ENCODE data around the gene SPATA46. TPM values are rescaled to one million over a fixed set of nuclear protein-coding genes. Genes with fewer than 3 reads are reported as not detected.
A peak's percentile ranks its signal among the peaks of the same experiment; 100 is the strongest.

SPATA46 gene
- total RNA-seq, 1 donor from 2014 or later: not detected

DNA sequence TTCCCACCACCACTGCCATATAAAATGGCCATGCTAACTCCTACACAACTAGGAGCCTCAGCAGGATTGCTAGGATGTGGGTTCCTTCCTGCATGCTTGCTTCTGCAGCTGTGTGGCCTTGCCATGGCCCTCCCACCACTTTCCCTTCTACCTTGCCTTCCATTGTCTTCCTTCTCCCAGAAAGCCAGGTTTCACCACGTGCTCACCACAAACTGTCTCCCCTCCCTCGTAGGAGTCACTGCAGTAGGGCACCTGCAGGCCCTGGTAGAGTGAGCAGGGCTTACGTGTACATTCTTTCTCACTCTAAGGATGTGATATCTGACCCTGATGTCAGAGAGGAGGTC is 8.6 kb upstream of the SPATA46 start:
- no peak for DNase-seq (ENCODE audit: low spot score)
- TF ChIP-seq CTCF (IDR thresholded peaks at IDR 0.05; ENCODE audit: unreplicated experiment): no peak
- Mint-ChIP-seq H3K27ac (ENCODE audit: unreplicated experiment) (no peak overlapping the region), H3K9me3 (ENCODE audit: unreplicated experiment) (no peaks in the 10 kb centered on the region), H3K36me3 (ENCODE audit: low read depth, unreplicated experiment) (peaks cover 35% of the 10 kb centered on the region), H3K4me3 (ENCODE audit: unreplicated experiment) (peak overlapping the region; percentile 56), H3K27me3 (ENCODE audit: unreplicated experiment) (peaks cover 7% of the 10 kb centered on the region), H3K4me1 (ENCODE audit: unreplicated experiment) (peaks cover 56% of the 10 kb centered on the region)

- H3K27ac Mint-ChIP-seq (ENCODE audit: unreplicated experiment): peak overlapping the region; percentile 52
- H3K4me3 Mint-ChIP-seq (ENCODE audit: unreplicated experiment): peak overlapping the region; percentile 47
- peaks cover 35% of the 10 kb centered on the region for H3K36me3 Mint-ChIP-seq (ENCODE audit: low read depth, unreplicated experiment)
- DNase-seq (ENCODE audit: low spot score): no peak
- peaks cover 7% of the 10 kb centered on the region for H3K27me3 Mint-ChIP-seq (ENCODE audit: unreplicated experiment)
- TF ChIP-seq CTCF (IDR thresholded peaks at IDR 0.05; ENCODE audit: unreplicated experiment): no peak
- H3K9me3 Mint-ChIP-seq (ENCODE audit: unreplicated experiment): no peaks in the 10 kb centered on the region
- H3K4me1 Mint-ChIP-seq (ENCODE audit: unreplicated experiment): peaks cover 53% of the 10 kb centered on the region
These were observed 8.1 kb upstream of the SPATA46 start for GRCh38 chr1:162384601-162385279.

GRCh38 chr1:162384116-162384515 is 7.5 kb upstream of the SPATA46 start:
- TF ChIP-seq CTCF (IDR thresholded peaks at IDR 0.05; ENCODE audit: unreplicated experiment): no peak
- no peak for DNase-seq (ENCODE audit: low spot score)
- Mint-ChIP-seq H3K4me1 (ENCODE audit: unreplicated experiment) (peaks cover 47% of the 10 kb centered on the region), H3K27me3 (ENCODE audit: unreplicated experiment) (peaks cover 7% of the 10 kb centered on the region), H3K36me3 (ENCODE audit: low read depth, unreplicated experiment) (peaks cover 35% of the 10 kb centered on the region), H3K27ac (ENCODE audit: unreplicated experiment) (no peak overlapping the region), H3K9me3 (ENCODE audit: unreplicated experiment) (no peaks in the 10 kb centered on the region), H3K4me3 (ENCODE audit: unreplicated experiment) (peak overlapping the region; percentile 47)

- Mint-ChIP-seq H3K4me3 (ENCODE audit: unreplicated experiment) (no peak overlapping the region), H3K4me1 (ENCODE audit: unreplicated experiment) (peaks cover 41% of the 10 kb centered on the region), H3K36me3 (ENCODE audit: low read depth, unreplicated experiment) (peaks cover 35% of the 10 kb centered on the region), H3K27ac (ENCODE audit: unreplicated experiment) (peak overlapping the region; percentile 61), H3K27me3 (ENCODE audit: unreplicated experiment) (peaks cover 9% of the 10 kb centered on the region), H3K9me3 (ENCODE audit: unreplicated experiment) (no peaks in the 10 kb centered on the region)
- no peak for TF ChIP-seq CTCF (IDR thresholded peaks at IDR 0.05; ENCODE audit: unreplicated experiment)
- no peak for DNase-seq (ENCODE audit: low spot score)
These were observed 6.9 kb upstream of the SPATA46 start for GRCh38 chr1:162383516-162383915.

- TF ChIP-seq CTCF (IDR thresholded peaks at IDR 0.05; ENCODE audit: unreplicated experiment): no peak
- peaks cover 8% of the 10 kb centered on the region for H3K27me3 Mint-ChIP-seq (ENCODE audit: unreplicated experiment)
- H3K9me3 Mint-ChIP-seq (ENCODE audit: unreplicated experiment): no peaks in the 10 kb centered on the region
- no peak for DNase-seq (ENCODE audit: low spot score)
- H3K36me3 Mint-ChIP-seq (ENCODE audit: low read depth, unreplicated experiment): peaks cover 35% of the 10 kb centered on the region
- peaks cover 37% of the 10 kb centered on the region for H3K4me1 Mint-ChIP-seq (ENCODE audit: unreplicated experiment)
- H3K27ac Mint-ChIP-seq (ENCODE audit: unreplicated experiment): peak overlapping the region; percentile 42
- no peak overlapping the region for H3K4me3 Mint-ChIP-seq (ENCODE audit: unreplicated experiment)
These were observed 6.4 kb upstream of the SPATA46 start for GRCh38 chr1:162383091-162383490.
